ENCODE data around the gene DDB1. TPM values are rescaled to one million over a fixed set of nuclear protein-coding genes. Genes with fewer than 3 reads are reported as not detected.

DDB1 gene
- total and polyA plus RNA-seq, 2 of the 13 experiments (the other 11 are each of a cell fraction or from before 2014, with no cell fraction given), result 217 to 266 TPM

DNA sequence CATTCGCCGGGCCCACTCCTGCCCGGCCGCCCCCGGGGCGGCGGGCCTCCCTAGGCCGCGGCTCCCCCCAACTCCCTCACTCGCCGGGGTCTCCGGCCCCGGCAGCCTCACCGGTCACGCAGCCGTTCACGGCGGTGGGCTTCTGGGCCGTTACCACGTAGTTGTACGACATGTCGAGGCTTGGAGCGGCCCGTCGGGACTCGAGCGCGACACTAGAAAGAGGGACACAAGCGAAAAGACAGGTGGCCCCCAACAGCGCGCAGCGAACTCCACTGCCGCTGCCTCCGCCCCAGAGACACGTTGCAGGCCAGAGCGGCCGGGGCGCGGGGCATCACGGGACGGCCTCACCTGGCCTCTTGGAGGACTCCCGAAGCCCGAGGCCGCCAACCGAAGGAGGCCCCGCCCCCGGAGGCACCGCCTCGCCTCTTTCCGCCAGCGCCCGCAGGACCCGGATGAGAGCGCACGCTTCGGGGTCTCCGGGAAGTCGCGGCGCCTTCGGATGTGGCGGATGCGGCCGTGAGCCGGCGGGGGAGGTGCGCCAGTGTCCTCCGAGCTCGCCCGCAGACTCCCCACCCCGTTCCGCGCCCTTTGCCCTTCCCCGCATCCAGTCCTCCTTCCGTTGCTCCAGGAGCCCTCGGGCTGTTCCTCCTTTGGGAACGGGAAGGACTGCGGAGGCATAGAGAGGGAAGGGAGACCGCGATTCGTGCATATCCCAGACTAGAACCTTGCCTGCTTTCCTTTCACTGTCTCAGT is at the start of gene DDB1, which contains the start of gene TKFC (continued):
- TF ChIP-seq, protein P1, sequence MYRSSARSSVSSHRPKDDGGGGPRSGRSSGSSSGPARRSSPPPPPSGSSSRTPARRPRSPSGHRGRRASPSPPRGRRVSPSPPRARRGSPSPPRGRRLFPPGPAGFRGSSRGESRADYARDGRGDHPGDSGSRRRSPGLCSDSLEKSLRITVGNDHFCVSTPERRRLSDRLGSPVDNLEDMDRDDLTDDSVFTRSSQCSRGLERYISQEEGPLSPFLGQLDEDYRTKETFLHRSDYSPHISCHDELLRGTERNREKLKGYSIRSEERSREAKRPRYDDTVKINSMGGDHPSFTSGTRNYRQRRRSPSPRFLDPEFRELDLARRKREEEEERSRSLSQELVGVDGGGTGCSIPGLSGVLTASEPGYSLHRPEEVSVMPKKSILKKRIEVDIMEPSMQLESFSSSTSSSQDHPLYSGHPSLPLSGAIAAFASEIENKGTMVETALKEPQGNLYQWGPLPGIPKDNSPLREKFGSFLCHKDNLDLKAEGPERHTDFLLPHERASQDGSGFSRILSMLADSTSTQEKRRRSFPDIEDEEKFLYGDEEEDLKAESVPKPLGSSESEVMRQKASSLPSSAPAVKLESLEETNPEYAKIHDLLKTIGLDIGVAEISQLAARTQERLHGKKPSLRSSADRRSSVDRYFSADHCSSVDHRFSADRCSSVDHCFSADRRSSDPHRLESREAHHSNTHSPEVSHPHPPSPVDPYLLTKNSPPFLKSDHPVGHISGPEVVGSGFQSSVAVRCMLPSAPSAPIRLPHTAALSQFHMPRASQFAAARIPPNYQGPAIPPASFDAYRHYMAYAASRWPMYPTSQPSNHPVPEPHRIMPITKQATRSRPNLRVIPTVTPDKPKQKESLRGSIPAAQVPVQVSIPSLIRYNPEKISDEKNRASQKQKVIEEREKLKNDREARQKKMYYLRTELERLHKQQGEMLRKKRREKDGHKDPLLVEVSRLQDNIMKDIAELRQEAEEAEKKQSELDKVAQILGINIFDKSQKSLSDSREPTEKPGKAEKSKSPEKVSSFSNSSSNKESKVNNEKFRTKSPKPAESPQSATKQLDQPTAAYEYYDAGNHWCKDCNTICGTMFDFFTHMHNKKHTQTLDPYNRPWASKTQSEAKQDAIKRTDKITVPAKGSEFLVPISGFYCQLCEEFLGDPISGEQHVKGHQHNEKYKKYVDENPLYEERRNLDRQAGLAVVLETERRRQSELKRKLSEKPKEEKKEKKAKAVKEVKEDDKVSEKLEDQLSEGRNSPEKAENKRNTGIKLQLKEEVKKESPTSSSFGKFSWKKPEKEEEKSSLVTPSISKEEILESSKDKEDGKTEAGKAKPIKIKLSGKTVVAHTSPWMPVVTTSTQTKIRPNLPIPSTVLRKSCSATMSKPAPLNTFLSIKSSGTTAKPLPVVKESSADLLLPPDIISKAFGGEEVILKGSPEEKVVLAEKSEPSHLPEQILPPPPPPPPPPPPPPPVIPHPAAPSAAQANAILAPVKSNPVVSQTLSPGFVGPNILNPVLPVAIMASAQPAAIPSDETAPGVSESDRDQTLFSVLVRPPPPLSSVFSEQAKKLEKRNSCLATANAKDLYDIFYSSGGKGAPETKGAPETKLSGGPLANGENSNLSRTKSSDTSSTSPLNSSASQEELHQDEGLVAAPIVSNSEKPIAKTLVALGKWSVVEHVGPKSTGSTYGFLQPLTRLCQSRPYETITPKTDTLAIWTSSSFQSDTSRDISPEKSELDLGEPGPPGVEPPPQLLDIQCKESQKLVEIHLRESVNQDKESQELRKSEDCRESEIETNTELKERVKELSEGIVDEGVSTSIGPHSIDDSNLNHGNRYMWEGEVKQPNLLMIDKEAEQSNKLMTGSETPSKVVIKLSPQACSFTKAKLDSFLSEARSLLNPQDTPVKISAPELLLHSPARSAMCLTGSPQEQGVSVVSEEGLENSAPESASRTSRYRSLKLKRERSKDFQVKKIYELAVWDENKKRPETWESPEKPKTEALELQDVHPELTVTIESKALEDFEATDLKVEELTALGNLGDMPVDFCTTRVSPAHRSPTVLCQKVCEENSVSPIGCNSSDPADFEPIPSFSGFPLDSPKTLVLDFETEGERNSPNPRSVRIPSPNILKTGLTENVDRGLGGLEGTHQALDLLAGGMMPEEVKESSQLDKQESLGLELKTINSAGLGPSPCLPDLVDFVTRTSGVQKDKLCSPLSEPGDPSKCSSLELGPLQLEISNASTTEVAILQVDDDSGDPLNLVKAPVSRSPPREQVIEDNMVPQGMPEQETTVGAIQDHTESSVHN (CRISPR knock-in tag; IDR thresholded peaks at IDR 0.05), result no peak
- peak; percentile 94 for TF ChIP-seq TAF1 (CRISPR knock-in tag; IDR thresholded peaks at IDR 0.05)
- TF ChIP-seq ZSCAN30 (CRISPR knock-in tag; IDR thresholded peaks at IDR 0.05), result no peak
- no peak for TF ChIP-seq ZFP90 (CRISPR knock-in tag; IDR thresholded peaks at IDR 0.05; ENCODE audit: borderline replicate concordance)
- 0 out of 2 replicates have a peak, but pooled peaks have one; percentile 47 for TF ChIP-seq RNF2 (conservative IDR thresholded peaks at IDR 0.05; ENCODE audit: low read depth)
- no peak; the same call in none of the 2 replicates for TF ChIP-seq KDM3A (CRISPR knock-in tag; IDR thresholded peaks at IDR 0.05; ENCODE audit: low read depth)
- peak; percentile 95 for TF ChIP-seq SAP130 (CRISPR knock-in tag; IDR thresholded peaks at IDR 0.05; ENCODE audit: low read depth)
- TF ChIP-seq AHR (CRISPR knock-in tag; IDR thresholded peaks at IDR 0.05), result no peak
- no peak for TF ChIP-seq MIER2 (CRISPR knock-in tag; IDR thresholded peaks at IDR 0.05)
- TF ChIP-seq RFX1 (IDR thresholded peaks at IDR 0.05), result no peak
- TF ChIP-seq, protein P2, sequence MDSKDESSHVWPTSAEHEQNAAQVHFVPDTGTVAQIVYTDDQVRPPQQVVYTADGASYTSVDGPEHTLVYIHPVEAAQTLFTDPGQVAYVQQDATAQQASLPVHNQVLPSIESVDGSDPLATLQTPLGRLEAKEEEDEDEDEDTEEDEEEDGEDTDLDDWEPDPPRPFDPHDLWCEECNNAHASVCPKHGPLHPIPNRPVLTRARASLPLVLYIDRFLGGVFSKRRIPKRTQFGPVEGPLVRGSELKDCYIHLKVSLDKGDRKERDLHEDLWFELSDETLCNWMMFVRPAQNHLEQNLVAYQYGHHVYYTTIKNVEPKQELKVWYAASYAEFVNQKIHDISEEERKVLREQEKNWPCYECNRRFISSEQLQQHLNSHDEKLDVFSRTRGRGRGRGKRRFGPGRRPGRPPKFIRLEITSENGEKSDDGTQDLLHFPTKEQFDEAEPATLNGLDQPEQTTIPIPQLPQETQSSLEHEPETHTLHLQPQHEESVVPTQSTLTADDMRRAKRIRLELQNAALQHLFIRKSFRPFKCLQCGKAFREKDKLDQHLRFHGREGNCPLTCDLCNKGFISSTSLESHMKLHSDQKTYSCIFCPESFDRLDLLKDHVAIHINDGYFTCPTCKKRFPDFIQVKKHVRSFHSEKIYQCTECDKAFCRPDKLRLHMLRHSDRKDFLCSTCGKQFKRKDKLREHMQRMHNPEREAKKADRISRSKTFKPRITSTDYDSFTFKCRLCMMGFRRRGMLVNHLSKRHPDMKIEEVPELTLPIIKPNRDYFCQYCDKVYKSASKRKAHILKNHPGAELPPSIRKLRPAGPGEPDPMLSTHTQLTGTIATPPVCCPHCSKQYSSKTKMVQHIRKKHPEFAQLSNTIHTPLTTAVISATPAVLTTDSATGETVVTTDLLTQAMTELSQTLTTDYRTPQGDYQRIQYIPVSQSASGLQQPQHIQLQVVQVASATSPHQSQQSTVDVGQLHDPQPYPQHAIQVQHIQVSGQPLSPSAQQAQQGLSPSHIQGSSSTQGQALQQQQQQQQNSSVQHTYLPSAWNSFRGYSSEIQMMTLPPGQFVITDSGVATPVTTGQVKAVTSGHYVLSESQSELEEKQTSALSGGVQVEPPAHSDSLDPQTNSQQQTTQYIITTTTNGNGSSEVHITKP (CRISPR knock-in tag; IDR thresholded peaks at IDR 0.05; ENCODE audit: low read depth), result no peak
- no peak for TF ChIP-seq ZBTB1 (CRISPR knock-in tag; IDR thresholded peaks at IDR 0.05; ENCODE audit: borderline replicate concordance)
- peak; percentile 83 for TF ChIP-seq ELF1 (CRISPR knock-in tag; IDR thresholded peaks at IDR 0.05)
- peak in 1 of 2 experiments; percentile 38; a peak in 2 of 4 replicates for TF ChIP-seq NR2F1 (CRISPR knock-in tag; IDR thresholded peaks at IDR 0.05)
- TF ChIP-seq HDAC2 (CRISPR knock-in tag; IDR thresholded peaks at IDR 0.05), result peak; percentile 55; the same call in 1 of the 2 replicates
- no peak for TF ChIP-seq ZNF552 (CRISPR knock-in tag; IDR thresholded peaks at IDR 0.05; ENCODE audit: borderline replicate concordance)
- TF ChIP-seq TMF1 (CRISPR knock-in tag; IDR thresholded peaks at IDR 0.05; ENCODE audit: low read depth), result 0 out of 2 replicates have a peak, but pooled peaks have one; percentile 64
- peak; percentile 70; the same call in 1 of the 2 replicates for TF ChIP-seq ZBTB20 (CRISPR knock-in tag; IDR thresholded peaks at IDR 0.05; ENCODE audit: borderline replicate concordance, low read depth)
- no peak; the same call in 1 of the 2 replicates for TF ChIP-seq NKX3-1 (CRISPR knock-in tag; IDR thresholded peaks at IDR 0.05)
